ENCODE data around the gene ZNF516.

DNA sequence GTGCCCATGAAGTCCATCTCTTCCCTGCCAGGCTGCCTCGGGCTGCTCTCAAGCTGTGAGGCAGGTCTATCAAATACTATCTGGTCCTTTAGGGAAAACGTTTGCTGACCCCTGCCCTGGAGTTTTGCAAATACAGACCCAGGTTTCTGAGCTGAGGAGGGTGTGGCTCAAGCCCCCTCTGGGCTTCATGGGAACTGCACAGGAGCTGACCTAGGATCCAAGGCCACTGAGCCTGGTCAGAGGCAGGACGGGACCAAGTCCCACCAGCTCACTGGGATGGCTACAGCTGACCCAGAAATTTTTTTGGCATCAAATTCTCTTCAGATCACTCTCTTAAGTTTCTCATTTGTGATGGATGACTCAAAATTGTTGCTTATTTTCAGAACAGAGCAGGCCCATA, 14.1 kb downstream of the ZNF516 start:
- TF ChIP-seq, protein P1, sequence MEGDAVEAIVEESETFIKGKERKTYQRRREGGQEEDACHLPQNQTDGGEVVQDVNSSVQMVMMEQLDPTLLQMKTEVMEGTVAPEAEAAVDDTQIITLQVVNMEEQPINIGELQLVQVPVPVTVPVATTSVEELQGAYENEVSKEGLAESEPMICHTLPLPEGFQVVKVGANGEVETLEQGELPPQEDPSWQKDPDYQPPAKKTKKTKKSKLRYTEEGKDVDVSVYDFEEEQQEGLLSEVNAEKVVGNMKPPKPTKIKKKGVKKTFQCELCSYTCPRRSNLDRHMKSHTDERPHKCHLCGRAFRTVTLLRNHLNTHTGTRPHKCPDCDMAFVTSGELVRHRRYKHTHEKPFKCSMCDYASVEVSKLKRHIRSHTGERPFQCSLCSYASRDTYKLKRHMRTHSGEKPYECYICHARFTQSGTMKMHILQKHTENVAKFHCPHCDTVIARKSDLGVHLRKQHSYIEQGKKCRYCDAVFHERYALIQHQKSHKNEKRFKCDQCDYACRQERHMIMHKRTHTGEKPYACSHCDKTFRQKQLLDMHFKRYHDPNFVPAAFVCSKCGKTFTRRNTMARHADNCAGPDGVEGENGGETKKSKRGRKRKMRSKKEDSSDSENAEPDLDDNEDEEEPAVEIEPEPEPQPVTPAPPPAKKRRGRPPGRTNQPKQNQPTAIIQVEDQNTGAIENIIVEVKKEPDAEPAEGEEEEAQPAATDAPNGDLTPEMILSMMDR (IDR thresholded peaks at IDR 0.05) = no peak
- TF ChIP-seq POLR2A (IDR thresholded peaks at IDR 0.05) = no peak
